GM18517 (cell line): ENCODE measurements around the gene HOOK1.
A peak's percentile ranks its signal among the peaks of the same experiment; 100 is the strongest.
"Not testable (repeated sequence)": the region's sequence is repeated elsewhere in the genome, so short reads cannot be mapped to it uniquely, and the experiment has no call there.

Experiments used
- ATAC-seq: cut with Tn5 transposase; IDR thresholded peaks from one replicate; pipeline ENCODE4 v1.9.1; 2021; ENCODE audit warnings: mild to moderate bottlenecking, moderate library complexity; ENCODE audit not compliant: unreplicated experiment

HOOK1 gene

GRCh38 chr1:59880735-59881134 is 66.0 kb downstream of the HOOK1 start:
- no peak for ATAC-seq

GRCh38 chr1:59885160-59885832 is 70.5 kb downstream of the HOOK1 start:
- ATAC-seq = no peak

- ATAC-seq = no peak
Measured at GRCh38 chr1:59892841-59893811, 78.4 kb downstream of the HOOK1 start.

GRCh38 chr1:59897165-59897564 is 82.4 kb downstream of the HOOK1 start:
- ATAC-seq = no peak

- no peak for ATAC-seq
Measured at GRCh38 chr1:59898927-59899326, 84.2 kb downstream of the HOOK1 start.

- no peak for ATAC-seq
Measured at GRCh38 chr1:59900640-59901039, 85.9 kb downstream of the HOOK1 start.

GRCh38 chr1:59901770-59902388 is 87.1 kb downstream of the HOOK1 start:
- no peak for ATAC-seq

GRCh38 chr1:59903141-59903754 is 88.5 kb downstream of the HOOK1 start:
- peak; percentile 86 for ATAC-seq

GRCh38 chr1:59906931-59907330 is 92.2 kb downstream of the HOOK1 start:
- no peak for ATAC-seq

GRCh38 chr1:59908084-59908483 is 93.3 kb downstream of the HOOK1 start:
- no peak for ATAC-seq

GRCh38 chr1:59908682-59909081 is 93.9 kb downstream of the HOOK1 start:
- no peak for ATAC-seq

- not testable (repeated sequence) for ATAC-seq
Measured at GRCh38 chr1:59914791-59915286, 100.1 kb downstream of the HOOK1 start.

- ATAC-seq = no peak
Measured at GRCh38 chr1:59915516-59915915, 100.8 kb downstream of the HOOK1 start.

GRCh38 chr1:59917026-59917784 is 102.5 kb downstream of the HOOK1 start:
- ATAC-seq = no peak

- no peak for ATAC-seq
Measured at GRCh38 chr1:59917785-59918180, 103.0 kb downstream of the HOOK1 start.

- ATAC-seq = no peak
Measured at GRCh38 chr1:59919746-59920145, 105.0 kb downstream of the HOOK1 start.

- ATAC-seq = not testable (repeated sequence)
Measured at GRCh38 chr1:59921258-59921899, 106.6 kb downstream of the HOOK1 start.

GRCh38 chr1:59924653-59925052 is 109.9 kb downstream of the HOOK1 start:
- ATAC-seq = no peak
